Gastroesophageal sphincter (tissue), 3 donors: Measurements from ENCODE around the gene ZP3.
"Not testable (repeated sequence)": the region's sequence is repeated elsewhere in the genome, so short reads cannot be mapped to it uniquely, and the experiment has no call there.

Experiments used
- POLR2AphosphoS5 ChIP-seq: sonication (generic); formaldehyde crosslinking; IDR thresholded peaks from one replicate; pipeline ENCODE4 v1.6.1; 2017; ENCODE audit warnings: antibody characterized with exemption
- TF ChIP-seq, protein P1 (sequence below), 4 experiments: fragments of 200-600 bp in 2 of 4; fragments of 450-650 bp in 2 of 4; sonication (generic) in 1 of 4; IDR thresholded peaks; one replicate each; pipeline ENCODE4 v1.5.1; 2017 to 2019; ENCODE audit warnings: antibody characterized with exemption in 4 of 4, mild to moderate bottlenecking in 2 of 4, moderate library complexity in 2 of 4

DNA sequence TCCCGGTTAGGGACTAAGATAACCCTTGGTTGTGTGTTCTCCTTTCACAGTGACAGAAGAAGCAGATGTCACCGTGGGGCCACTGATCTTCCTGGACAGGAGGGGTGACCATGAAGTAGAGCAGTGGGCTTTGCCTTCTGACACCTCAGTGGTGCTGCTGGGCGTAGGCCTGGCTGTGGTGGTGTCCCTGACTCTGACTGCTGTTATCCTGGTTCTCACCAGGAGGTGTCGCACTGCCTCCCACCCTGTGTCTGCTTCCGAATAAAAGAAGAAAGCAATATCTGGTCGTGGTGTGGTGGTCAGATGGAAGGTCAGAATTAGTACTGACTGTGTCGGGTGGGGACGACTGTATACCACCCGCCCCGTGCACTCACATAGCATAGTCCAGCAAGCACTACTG, 17.0 kb downstream of the ZP3 start:
- TF ChIP-seq, protein P1, sequence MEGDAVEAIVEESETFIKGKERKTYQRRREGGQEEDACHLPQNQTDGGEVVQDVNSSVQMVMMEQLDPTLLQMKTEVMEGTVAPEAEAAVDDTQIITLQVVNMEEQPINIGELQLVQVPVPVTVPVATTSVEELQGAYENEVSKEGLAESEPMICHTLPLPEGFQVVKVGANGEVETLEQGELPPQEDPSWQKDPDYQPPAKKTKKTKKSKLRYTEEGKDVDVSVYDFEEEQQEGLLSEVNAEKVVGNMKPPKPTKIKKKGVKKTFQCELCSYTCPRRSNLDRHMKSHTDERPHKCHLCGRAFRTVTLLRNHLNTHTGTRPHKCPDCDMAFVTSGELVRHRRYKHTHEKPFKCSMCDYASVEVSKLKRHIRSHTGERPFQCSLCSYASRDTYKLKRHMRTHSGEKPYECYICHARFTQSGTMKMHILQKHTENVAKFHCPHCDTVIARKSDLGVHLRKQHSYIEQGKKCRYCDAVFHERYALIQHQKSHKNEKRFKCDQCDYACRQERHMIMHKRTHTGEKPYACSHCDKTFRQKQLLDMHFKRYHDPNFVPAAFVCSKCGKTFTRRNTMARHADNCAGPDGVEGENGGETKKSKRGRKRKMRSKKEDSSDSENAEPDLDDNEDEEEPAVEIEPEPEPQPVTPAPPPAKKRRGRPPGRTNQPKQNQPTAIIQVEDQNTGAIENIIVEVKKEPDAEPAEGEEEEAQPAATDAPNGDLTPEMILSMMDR (IDR thresholded peaks at IDR 0.05): not testable (repeated sequence)
- TF ChIP-seq POLR2AphosphoS5: not testable (repeated sequence)
